Transverse colon (tissue), 4 donors: Measurements from ENCODE around the gene CYP2A13. TPM values are rescaled to one million over a fixed set of nuclear protein-coding genes. Genes with fewer than 3 reads are reported as not detected.

ENCODE experiments used
- DNase-seq: peaks from one replicate; pipeline ENCODE4 v3.0.0-alpha.2; 2019
- H3K27ac ChIP-seq, 4 donors: fragments of 200-600 bp; sonication (generic); 2 replicates each; pipeline ENCODE4 v1.5.1; 2016 to 2018; ENCODE audit warnings: inconsistent platforms in 4 of 4
- H3K27me3 ChIP-seq: fragments of 200-600 bp; sonication (generic); 2 replicates; pipeline ENCODE4 v1.5.1; 2017; ENCODE audit warnings: inconsistent platforms
- H3K36me3 ChIP-seq, 4 donors: fragments of 200-600 bp; sonication (generic); 2 replicates each; pipeline ENCODE4 v1.5.1; 2017 to 2019; ENCODE audit warnings: inconsistent platforms in 4 of 4
- H3K4me1 ChIP-seq, 4 donors: fragments of 200-600 bp; sonication (generic); 2 replicates each; pipeline ENCODE4 v1.5.1; 2017 to 2020; ENCODE audit warnings: inconsistent platforms in 4 of 4
- H3K4me3 ChIP-seq, 4 donors: fragments of 200-600 bp; sonication (generic); 1 replicate in 1 of 4; 2 replicates in 3 of 4; pipeline versions ENCODE4 v1.5.1 to v1.6.1; 2017 to 2019; ENCODE audit warnings: inconsistent platforms in 4 of 4
- H3K9me3 ChIP-seq, 2 donors: fragments of 200-600 bp; sonication (generic); 2 replicates each; pipeline ENCODE4 v1.5.1; 2017 to 2019; ENCODE audit warnings: inconsistent platforms in 2 of 2
- EP300 ChIP-seq: sonication (generic); formaldehyde crosslinking; IDR thresholded peaks from one replicate; pipeline ENCODE4 v1.6.1; 2017; ENCODE audit warnings: antibody characterized with exemption, low read depth
- POLR2A ChIP-seq: fragments of 450-650 bp; IDR thresholded peaks from one replicate; pipeline ENCODE4 v1.6.1; 2016; ENCODE audit warnings: antibody characterized with exemption, mild to moderate bottlenecking, moderate library complexity
- POLR2AphosphoS5 ChIP-seq, 3 donors: sonication (generic); formaldehyde crosslinking; IDR thresholded peaks; one replicate each; pipeline ENCODE4 v1.6.1; 2016; ENCODE audit warnings: antibody characterized with exemption in 3 of 3
- WGBS, 2 donors: methylation state at CpG; one replicate each; pipeline ENCODE4 v1.1.5; 2018; ENCODE audit warnings: low coverage in 1 of 2; 5-methylcytosine and 5-hydroxymethylcytosine counted together
- in situ Hi-C, 4 donors: fragments of 200-750 bp; cut with MboI; loops; one replicate each; pipeline versions ENCODE4 v1.15.0 to v1.15.1; 2017; ENCODE audit warnings: low sequenced_read_pairs in 3 of 4, low pct_ligation_motif_present in 1 of 4, low pct_unique_long_range_greater_than_20kb in 1 of 4
- intact Hi-C: fragments of 100-400 bp; cut with DNase I; formaldehyde crosslinking; loops from one replicate; pipeline ENCODE4 v1.15.1; 2023; ENCODE audit warnings: low total_unique reads
- total RNA-seq, 4 donors: library from RNA; depleted of rRNA; stranded (reverse); fragments of >200 nt; gene quantifications; one replicate each; pipeline ENCODE4 v1.1.0, GENCODE V29; 2016
- TF ChIP-seq, protein P1 (sequence below), 5 experiments: fragments of 200-600 bp in 3 of 5; fragments of 450-650 bp in 2 of 5; sonication (generic) in 3 of 5; IDR thresholded peaks; 1 replicate in 2 of 5; 2 replicates in 3 of 5; pipeline ENCODE4 v1.5.1; 2016 to 2017; ENCODE audit warnings: antibody characterized with exemption in 5 of 5, inconsistent platforms in 3 of 5, mild to moderate bottlenecking in 2 of 5, moderate library complexity in 1 of 5

CYP2A13 gene
- total RNA-seq, 4 donors from 2014 or later, result not detected

DNA sequence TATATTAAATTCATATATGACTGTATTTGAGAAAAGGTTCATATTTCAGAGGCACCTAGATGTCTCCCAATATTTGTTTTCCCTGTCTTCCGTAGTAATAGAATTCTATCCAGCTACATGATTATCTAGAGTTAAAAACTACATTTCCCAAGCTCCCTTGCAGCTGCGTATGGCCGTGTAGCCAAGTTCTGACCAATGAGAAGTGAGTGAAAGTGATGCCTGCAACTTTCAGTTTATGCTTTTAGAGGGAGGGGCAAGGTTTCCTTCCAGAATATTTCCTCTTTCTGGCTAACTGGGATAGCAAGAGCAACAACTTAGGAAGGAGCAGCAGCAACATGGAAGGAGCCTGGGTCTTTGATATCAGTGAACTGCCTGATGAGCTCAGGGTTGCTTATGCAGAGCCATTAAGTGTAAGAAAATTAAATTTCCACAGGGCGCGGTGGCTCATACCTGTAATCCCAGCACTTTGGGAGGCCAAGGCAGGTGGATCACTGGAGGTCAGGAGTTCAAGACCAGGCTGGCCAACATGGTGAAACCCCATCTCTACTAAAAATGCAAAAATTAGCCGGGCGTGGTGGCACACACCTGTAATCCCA is 23.2 kb upstream of the CYP2A13 start:
- intact Hi-C loops (no loop called here), in situ Hi-C loops (no loop called here)
- no peak for DNase-seq
- Histone ChIP-seq H3K4me3 (no peak overlapping the region), H3K36me3 (no peaks in the 10 kb centered on the region), H3K9me3 (no peaks in the 10 kb centered on the region), H3K4me1 (no peaks in the 10 kb centered on the region), H3K27ac (no peak overlapping the region), H3K27me3 (peaks cover 11% of the 10 kb centered on the region)
- no peak for TF ChIP-seq EP300
- TF ChIP-seq, protein P1, sequence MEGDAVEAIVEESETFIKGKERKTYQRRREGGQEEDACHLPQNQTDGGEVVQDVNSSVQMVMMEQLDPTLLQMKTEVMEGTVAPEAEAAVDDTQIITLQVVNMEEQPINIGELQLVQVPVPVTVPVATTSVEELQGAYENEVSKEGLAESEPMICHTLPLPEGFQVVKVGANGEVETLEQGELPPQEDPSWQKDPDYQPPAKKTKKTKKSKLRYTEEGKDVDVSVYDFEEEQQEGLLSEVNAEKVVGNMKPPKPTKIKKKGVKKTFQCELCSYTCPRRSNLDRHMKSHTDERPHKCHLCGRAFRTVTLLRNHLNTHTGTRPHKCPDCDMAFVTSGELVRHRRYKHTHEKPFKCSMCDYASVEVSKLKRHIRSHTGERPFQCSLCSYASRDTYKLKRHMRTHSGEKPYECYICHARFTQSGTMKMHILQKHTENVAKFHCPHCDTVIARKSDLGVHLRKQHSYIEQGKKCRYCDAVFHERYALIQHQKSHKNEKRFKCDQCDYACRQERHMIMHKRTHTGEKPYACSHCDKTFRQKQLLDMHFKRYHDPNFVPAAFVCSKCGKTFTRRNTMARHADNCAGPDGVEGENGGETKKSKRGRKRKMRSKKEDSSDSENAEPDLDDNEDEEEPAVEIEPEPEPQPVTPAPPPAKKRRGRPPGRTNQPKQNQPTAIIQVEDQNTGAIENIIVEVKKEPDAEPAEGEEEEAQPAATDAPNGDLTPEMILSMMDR (IDR thresholded peaks at IDR 0.05), result no peak
- no peak for TF ChIP-seq POLR2A
- TF ChIP-seq POLR2AphosphoS5 (IDR thresholded peaks at IDR 0.05), result no peak
- WGBS, 2 donors, result 75 to 80% methylated on average over 3 to 7 of the region's 7 CpGs

DNA sequence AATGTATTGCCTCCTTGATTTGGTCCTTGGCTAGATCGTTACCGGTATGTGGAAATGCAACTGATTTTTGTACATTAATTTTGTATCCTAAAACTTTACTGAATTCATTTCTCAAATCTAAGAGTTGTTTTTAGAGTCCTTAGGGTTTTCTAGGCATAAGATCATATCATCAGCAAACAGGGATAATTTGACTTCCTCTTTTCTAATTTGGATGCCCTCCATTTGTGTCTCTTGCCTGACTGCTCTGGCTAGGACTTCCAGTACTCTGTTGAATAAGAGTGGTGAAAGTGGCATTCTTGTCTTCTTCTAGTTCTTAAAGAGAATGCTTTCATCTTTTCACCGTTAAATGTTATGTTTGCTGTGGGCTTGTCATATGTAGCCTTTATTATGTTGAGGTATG is 12.0 kb upstream of the CYP2A13 start:
- Histone ChIP-seq H3K9me3 (peaks cover 6 to 10% of the 10 kb centered on the region in 2 donors), H3K27ac (no peak overlapping the region), H3K27me3 (peaks cover 22% of the 10 kb centered on the region), H3K4me1 (no peaks in the 10 kb centered on the region), H3K4me3 (no peak overlapping the region), H3K36me3 (no peaks in the 10 kb centered on the region)
- in situ Hi-C loops (no loop called here), intact Hi-C loops (no loop called here)
- TF ChIP-seq EP300, result no peak
- 87 to 100% methylated on average over 3 of the region's 3 CpGs for WGBS, 2 donors
- DNase-seq, result no peak

DNA sequence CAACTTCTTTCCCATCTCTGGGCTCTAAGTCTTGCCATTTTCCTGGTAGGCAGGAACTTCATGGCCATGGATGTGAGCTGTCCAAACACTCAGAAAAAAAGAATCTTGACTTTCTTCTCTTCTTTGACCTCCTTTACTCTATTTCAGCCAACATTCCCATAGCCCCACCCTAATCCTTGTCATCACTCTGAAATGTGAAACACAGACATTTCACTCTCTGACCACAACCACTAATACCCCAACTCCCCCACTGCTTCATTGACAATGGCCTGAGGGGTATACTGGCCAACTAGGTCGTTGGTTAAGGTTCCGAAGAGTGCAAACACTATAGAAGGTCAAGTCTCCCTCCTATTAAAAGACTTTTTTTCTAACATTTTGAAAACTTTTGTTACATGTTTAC is 4.7 kb upstream of the CYP2A13 start:
- no peak overlapping the region for H3K4me3 ChIP-seq
- peaks cover 6 to 10% of the 10 kb centered on the region in 2 donors for H3K9me3 ChIP-seq
- 60 to 78% methylated on average over 2 of the region's 2 CpGs for WGBS, 2 donors
- H3K4me1 ChIP-seq, result no peaks in the 10 kb centered on the region
- no peaks in the 10 kb centered on the region for H3K36me3 ChIP-seq
- no peak overlapping the region for H3K27ac ChIP-seq
- TF ChIP-seq POLR2AphosphoS5 (IDR thresholded peaks at IDR 0.05), result no peak
- no peak for TF ChIP-seq EP300
- TF ChIP-seq POLR2A, result no peak
- H3K27me3 ChIP-seq, result peaks cover 28% of the 10 kb centered on the region
- intact Hi-C loops, result no loop called here
- in situ Hi-C loops, result no loop called here
- no peak for DNase-seq

DNA sequence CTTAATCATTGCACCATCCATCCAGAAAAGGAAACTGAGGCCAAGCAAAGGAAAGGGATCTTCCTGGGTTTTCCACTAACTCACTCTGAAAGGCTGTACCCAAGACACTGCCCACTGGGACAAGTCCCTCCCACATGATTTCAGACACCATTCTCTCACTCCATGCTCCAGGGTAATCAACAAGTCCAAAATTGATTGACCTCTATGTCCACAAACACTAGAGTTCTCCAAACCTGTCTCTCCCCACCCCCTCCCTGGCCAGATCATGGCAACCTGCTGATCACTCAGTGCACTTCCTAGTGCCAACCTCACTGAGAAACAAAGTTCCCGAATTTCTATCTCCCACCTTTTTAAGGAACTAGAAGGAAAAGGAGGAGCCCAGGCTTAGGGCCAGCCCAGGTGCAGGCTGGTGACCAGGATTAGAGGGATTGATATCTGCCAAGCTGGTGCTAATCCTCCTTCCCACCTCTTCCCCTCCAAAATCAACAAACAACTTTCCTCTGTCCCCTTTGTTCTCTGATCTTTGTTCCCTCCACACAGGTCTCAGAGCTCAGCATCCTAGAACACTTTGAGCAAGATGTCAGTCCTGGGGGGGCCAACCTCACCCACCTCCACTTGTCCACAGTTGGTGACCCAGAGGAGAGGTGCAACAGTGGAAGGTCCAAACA is 2.4 kb upstream of the CYP2A13 start:
- intact Hi-C loops, result no loop called here
- H3K4me1 ChIP-seq, result no peaks in the 10 kb centered on the region

DNA sequence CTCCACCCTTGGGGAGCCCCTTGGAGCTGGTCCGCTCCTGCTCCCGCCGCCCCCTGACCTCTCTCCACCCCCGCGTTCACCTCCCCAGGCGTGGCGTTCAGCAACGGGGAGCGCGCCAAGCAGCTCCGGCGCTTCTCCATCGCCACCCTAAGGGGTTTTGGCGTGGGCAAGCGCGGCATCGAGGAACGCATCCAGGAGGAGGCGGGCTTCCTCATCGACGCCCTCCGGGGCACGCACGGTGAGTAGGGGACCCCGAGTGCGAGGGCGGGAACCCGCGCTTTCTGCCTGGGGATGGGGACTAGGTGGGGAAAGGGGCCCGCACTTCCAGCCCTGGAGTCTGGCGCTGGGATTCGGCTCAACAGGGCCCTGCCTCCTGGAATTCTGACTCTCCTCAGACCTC is 1.7 kb downstream of the CYP2A13 start:
- Histone ChIP-seq H3K9me3 (no peaks in the 10 kb centered on the region), H3K4me3 (no peak overlapping the region), H3K36me3 (no peaks in the 10 kb centered on the region), H3K4me1 (no peaks in the 10 kb centered on the region), H3K27me3 (peaks cover 43% of the 10 kb centered on the region), H3K27ac (no peak overlapping the region)
- no peak for DNase-seq
- in situ Hi-C loops (no loop called here), intact Hi-C loops (no loop called here)
- TF ChIP-seq EP300 (no peak), POLR2AphosphoS5 (IDR thresholded peaks at IDR 0.05) (no peak), POLR2A (no peak)
- TF ChIP-seq, protein P1 (IDR thresholded peaks at IDR 0.05), result no peak
- WGBS, 2 donors, result 8% methylated on average over 23 of the region's 32 CpGs; no CpG with 5 or more reads in 1 of the 2 donors

More for the DNA sequence above, 2.4 kb upstream of the CYP2A13 start:
- Histone ChIP-seq H3K4me3 (no peak overlapping the region), H3K36me3 (no peaks in the 10 kb centered on the region), H3K9me3 (no peaks in the 10 kb centered on the region), H3K27me3 (peaks cover 40% of the 10 kb centered on the region), H3K27ac (no peak overlapping the region)
- in situ Hi-C loops, result no loop called here
- no peak for TF ChIP-seq POLR2AphosphoS5 (IDR thresholded peaks at IDR 0.05)
- WGBS, 2 donors, result 50 to 74% methylated on average over 1 of the region's 1 CpG
- no peak for DNase-seq
